ENCODE results near the gene COIL. TPM values are rescaled to one million over a fixed set of nuclear protein-coding genes. Genes with fewer than 3 reads are reported as not detected.
"Not testable (repeated sequence)": the region's sequence is repeated elsewhere in the genome, so short reads cannot be mapped to it uniquely, and the experiment has no call there.

The COIL gene
- total and polyA plus RNA-seq, 2 donors (not counting 3 experiments of a cell fraction or from before 2014, with no cell fraction given): 4.2 to 20.6 TPM

- no peaks in the 10 kb centered on the region for H3K36me3 ChIP-seq (ENCODE audit: control insufficient read depth in 2 of 2, extremely low read depth in 1 of 2, insufficient read depth in 2 of 2, low read length in 2 of 2)
- dilution Hi-C loops (cut with MboI; ENCODE audit: extremely low pct_ligation_motif_present, low sequenced_read_pairs): no loop called here
- H2AFZ ChIP-seq (ENCODE audit: low read depth, low read length): no peak overlapping the region
- no peak for DNase-seq (ENCODE audit: low read depth, low spot score)
- no peaks in the 10 kb centered on the region for H3K27me3 ChIP-seq (ENCODE audit: control insufficient read depth in 2 of 2, insufficient read depth in 2 of 2, low read length in 2 of 2)
- H3K9me1 ChIP-seq (replicated peaks; ENCODE audit: control insufficient read depth, extremely low read depth, insufficient read depth, low read length): no peaks in the 10 kb centered on the region
- no TSS peak for BruUV-seq (replicated peaks)
- CTCF ChIA-PET: interaction anchor here (1.5 to 4.2 kb wide), 3 partner anchors 12 to 146 kb away, joined by 3 to 13 read pairs (median 4); partner anchors contain the start of gene SCPEP1
- H3K4me2 ChIP-seq (ENCODE audit: insufficient read depth, low read length): no peak overlapping the region
- POLR2A ChIA-PET: no interaction called here
- no peaks in the 10 kb centered on the region for H3K79me2 ChIP-seq (ENCODE audit: control insufficient read depth, insufficient read depth, low read length)
- H3K9me3 ChIP-seq (replicated peaks; ENCODE audit: control insufficient read depth, insufficient read depth, low read length): no peaks in the 10 kb centered on the region
- no peaks in the 10 kb centered on the region for H4K20me1 ChIP-seq (replicated peaks; ENCODE audit: control insufficient read depth, extremely low read depth, insufficient read depth, low read length)
- intact Hi-C loops (cut with micrococcal nuclease): no loop called here
- no peak for FAIRE-seq
- H3K27ac ChIP-seq (ENCODE audit: insufficient read depth, low read depth, low read length): no peak overlapping the region
- H3K9ac ChIP-seq (replicated peaks; ENCODE audit: extremely low read depth, insufficient read depth, low read length): no peak overlapping the region
- no peak overlapping the region for H3K4me3 ChIP-seq (replicated peaks in 1 of 3; ENCODE audit: insufficient read depth in 1 of 3, low read depth in 1 of 3, low read length in 3 of 3)
- H3K4me1 ChIP-seq (ENCODE audit: control insufficient read depth, extremely low read depth, insufficient read depth, low read length): no peaks in the 10 kb centered on the region
- no peak for TF ChIP-seq GATA2 (IDR thresholded peaks at IDR 0.05; ENCODE audit: insufficient read depth, insufficient read length, low read depth, low read length)
- TF ChIP-seq CTCF (IDR thresholded peaks at IDR 0.05; ENCODE audit: extremely low read depth in 1 of 2, insufficient read depth in 1 of 2, low read depth in 1 of 2, low read length in 2 of 2): no peak
- TF ChIP-seq EZH2 (IDR thresholded peaks at IDR 0.05; ENCODE audit: borderline replicate concordance, low read depth, low read length, severe bottlenecking): no peak
- no peak for TF ChIP-seq JUN (IDR thresholded peaks at IDR 0.05; ENCODE audit: borderline replicate concordance, insufficient read depth, insufficient read length, low read depth)
- no peak for TF ChIP-seq POLR2AphosphoS5 (IDR thresholded peaks at IDR 0.05; ENCODE audit: insufficient read depth, low read depth, low read length)
- TF ChIP-seq POLR2A (IDR thresholded peaks at IDR 0.05; ENCODE audit: low read depth, low read length): no peak
- TF ChIP-seq MYC (IDR thresholded peaks at IDR 0.05; ENCODE audit: low read depth, low read length): no peak
- no peak for TF ChIP-seq MAX (IDR thresholded peaks at IDR 0.05; ENCODE audit: insufficient read depth, insufficient read length)
- TF ChIP-seq FOS (IDR thresholded peaks at IDR 0.05; ENCODE audit: borderline replicate concordance, insufficient read depth, low read length): no peak
Observed at GRCh38 chr17:56966338-56966737, 5.5 kb upstream of the COIL start.

GRCh38 chr17:56965681-56966080 is 4.8 kb upstream of the COIL start:
- H3K36me3 ChIP-seq (ENCODE audit: control insufficient read depth in 2 of 2, extremely low read depth in 1 of 2, insufficient read depth in 2 of 2, low read length in 2 of 2); H3K27me3 ChIP-seq (ENCODE audit: control insufficient read depth in 2 of 2, insufficient read depth in 2 of 2, low read length in 2 of 2); H3K4me3 ChIP-seq (replicated peaks in 1 of 3; ENCODE audit: insufficient read depth in 1 of 3, low read depth in 1 of 3, low read length in 3 of 3); DNase-seq (ENCODE audit: low read depth, low spot score); H3K9me3 ChIP-seq (replicated peaks; ENCODE audit: control insufficient read depth, insufficient read depth, low read length); H3K27ac ChIP-seq (ENCODE audit: insufficient read depth, low read depth, low read length); H3K4me1 ChIP-seq (ENCODE audit: control insufficient read depth, extremely low read depth, insufficient read depth, low read length); intact Hi-C loops (cut with micrococcal nuclease); BruUV-seq (replicated peaks); dilution Hi-C loops (cut with MboI; ENCODE audit: extremely low pct_ligation_motif_present, low sequenced_read_pairs); H3K79me2 ChIP-seq (ENCODE audit: control insufficient read depth, insufficient read depth, low read length); H3K9me1 ChIP-seq (replicated peaks; ENCODE audit: control insufficient read depth, extremely low read depth, insufficient read depth, low read length); FAIRE-seq; H2AFZ ChIP-seq (ENCODE audit: low read depth, low read length); H3K4me2 ChIP-seq (ENCODE audit: insufficient read depth, low read length); POLR2A ChIA-PET; H4K20me1 ChIP-seq (replicated peaks; ENCODE audit: control insufficient read depth, extremely low read depth, insufficient read depth, low read length); H3K9ac ChIP-seq (replicated peaks; ENCODE audit: extremely low read depth, insufficient read depth, low read length): not testable (repeated sequence)
- CTCF ChIA-PET: interaction anchor here (1.5 to 4.2 kb wide), 3 partner anchors 12 to 146 kb away, joined by 3 to 13 read pairs (median 4); partner anchors contain the start of gene SCPEP1

- H2AFZ ChIP-seq (ENCODE audit: low read depth, low read length); H3K27ac ChIP-seq (ENCODE audit: insufficient read depth, low read depth, low read length); dilution Hi-C loops (cut with MboI; ENCODE audit: extremely low pct_ligation_motif_present, low sequenced_read_pairs); H3K9ac ChIP-seq (replicated peaks; ENCODE audit: extremely low read depth, insufficient read depth, low read length); FAIRE-seq; H3K4me2 ChIP-seq (ENCODE audit: insufficient read depth, low read length); H3K36me3 ChIP-seq (ENCODE audit: control insufficient read depth in 2 of 2, extremely low read depth in 1 of 2, insufficient read depth in 2 of 2, low read length in 2 of 2); intact Hi-C loops (cut with micrococcal nuclease); H3K4me1 ChIP-seq (ENCODE audit: control insufficient read depth, extremely low read depth, insufficient read depth, low read length); H3K9me1 ChIP-seq (replicated peaks; ENCODE audit: control insufficient read depth, extremely low read depth, insufficient read depth, low read length); POLR2A ChIA-PET; H3K9me3 ChIP-seq (replicated peaks; ENCODE audit: control insufficient read depth, insufficient read depth, low read length); H3K4me3 ChIP-seq (replicated peaks in 1 of 3; ENCODE audit: insufficient read depth in 1 of 3, low read depth in 1 of 3, low read length in 3 of 3); H4K20me1 ChIP-seq (replicated peaks; ENCODE audit: control insufficient read depth, extremely low read depth, insufficient read depth, low read length); H3K27me3 ChIP-seq (ENCODE audit: control insufficient read depth in 2 of 2, insufficient read depth in 2 of 2, low read length in 2 of 2); BruUV-seq (replicated peaks); DNase-seq (ENCODE audit: low read depth, low spot score); H3K79me2 ChIP-seq (ENCODE audit: control insufficient read depth, insufficient read depth, low read length): not testable (repeated sequence)
- CTCF ChIA-PET: interaction anchor here (0.6 to 1.5 kb wide), 2 partner anchors 44 to 56 kb away, joined by 3 to 4 read pairs; no protein-coding TSS in a partner anchor
Observed at GRCh38 chr17:56965241-56965640, 4.4 kb upstream of the COIL start.
